Activated B cell treated with CpG ODN at 0.5 μM for 24 hours (primary cell): ENCODE measurements around the gene TMEM258. TPM values are rescaled to one million over a fixed set of nuclear protein-coding genes. Genes with fewer than 3 reads are reported as not detected.

Source experiments
- ATAC-seq: fragments of 200-7000 bp; cut with Tn5 transposase; one replicate; pipeline ENCODE4 v1.10.0; 2021; ENCODE audit warnings: low read depth, mild to moderate bottlenecking, moderate library complexity
- CTCF ChIA-PET: fragments of 350-600 bp; sonication (Branson Sonifier 250); formaldehyde crosslinking; loops from one replicate; lab custom pipeline; 2021; ENCODE audit warnings: antibody characterized with exemption; lab: Charles Lee
- POLR2A ChIA-PET: fragments of 350-600 bp; sonication (Branson Sonifier 250); formaldehyde crosslinking; loops from one replicate; lab custom pipeline; 2021; ENCODE audit warnings: antibody characterized with exemption; lab: Charles Lee
- DNase-seq: peaks from one replicate; pipeline ENCODE4 v3.0.0; 2022
- H3K27ac Mint-ChIP-seq: one replicate; pipeline ENCODE4 v1.8.0; 2020; ENCODE audit warnings: mixed read lengths
- H3K27me3 Mint-ChIP-seq: one replicate; pipeline ENCODE4 v1.8.0; 2021; ENCODE audit warnings: mixed read lengths
- H3K36me3 Mint-ChIP-seq: one replicate; pipeline ENCODE4 v1.8.0; 2021; ENCODE audit warnings: low read depth, mixed read lengths
- H3K4me1 Mint-ChIP-seq: one replicate; pipeline ENCODE4 v1.8.0; 2021; ENCODE audit warnings: mixed read lengths
- H3K4me3 Mint-ChIP-seq: one replicate; pipeline ENCODE4 v1.8.0; 2020; ENCODE audit warnings: mild to moderate bottlenecking, mixed read lengths
- H3K9me3 Mint-ChIP-seq: one replicate; pipeline ENCODE4 v1.8.0; 2020; ENCODE audit warnings: mixed read lengths
- CTCF ChIP-seq: fragments of 200-600 bp; IDR thresholded peaks from one replicate; pipeline ENCODE4 v1.8.0; 2022; ENCODE audit warnings: antibody characterized with exemption, mild to moderate bottlenecking
- intact Hi-C: fragments of 100-400 bp; cut with micrococcal nuclease; formaldehyde crosslinking; loops from one replicate; pipeline ENCODE4 v1.15.1; 2024
- total RNA-seq: library from RNA; stranded (reverse); gene quantifications from 2 replicates; pipeline ENCODE4 v1.2.3, GENCODE V29; 2022

TMEM258 gene
- total RNA-seq, 1 donor from 2014 or later = 87.4 TPM

GRCh38 chr11:61827571-61828378, 35.4 kb upstream of the TMEM258 start, which contains the start of gene FADS2:
FADS2 (plus strand) TSS chr11:61828300; CDS start chr11:61828391, 91 bp downstream.
- TF ChIP-seq CTCF = no peak
- H3K27me3 Mint-ChIP-seq = peaks cover 8% of the 10 kb centered on the region
- intact Hi-C loops = loop anchor here (1.0 to 2.0 kb wide), 2 partner anchors 11 to 31 kb away; no protein-coding TSS in a partner anchor
- peak; percentile 64 for DNase-seq
- peaks cover 26% of the 10 kb centered on the region for H3K4me1 Mint-ChIP-seq
- ATAC-seq = peak; percentile 77
- no peaks in the 10 kb centered on the region for H3K36me3 Mint-ChIP-seq
- POLR2A ChIA-PET = interaction anchor here (0.6 to 3.7 kb wide), 9 partner anchors 9 to 140 kb away, joined by 3 to 61 read pairs (median 4); partner anchors contain the start of genes FADS1, FADS3 and FTH1
- H3K4me3 Mint-ChIP-seq = peak within 1 kb of the TSS; percentile 89
- H3K27ac Mint-ChIP-seq = peak within 1 kb of the TSS; percentile 86
- CTCF ChIA-PET = interaction anchor here (0.9 to 4.3 kb wide), 3 partner anchors 12 to 254 kb away, joined by 3 to 32 read pairs (median 4); partner anchors contain the start of gene FADS1
- H3K9me3 Mint-ChIP-seq = no peaks in the 10 kb centered on the region

GRCh38 chr11:61826930-61827570, 34.7 kb upstream of the TMEM258 start:
- DNase-seq (no peak), ATAC-seq (peak; percentile 43)

GRCh38 chr11:61820174-61820573, 27.8 kb upstream of the TMEM258 start:
- peaks cover 4% of the 10 kb centered on the region for H3K36me3 Mint-ChIP-seq
- ChIA-PET POLR2A (interaction anchor here (0.5 kb wide), 1 partner anchor 33 kb away, joined by 7 read pairs; no protein-coding TSS in a partner anchor), CTCF (no interaction called here)
- no peak overlapping the region for H3K27ac Mint-ChIP-seq
- H3K27me3 Mint-ChIP-seq = peaks cover 4% of the 10 kb centered on the region
- no peak for TF ChIP-seq CTCF
- intact Hi-C loops = no loop called here
- no peak overlapping the region for H3K4me3 Mint-ChIP-seq
- ATAC-seq (no peak), DNase-seq (no peak)
- peaks cover 11% of the 10 kb centered on the region for H3K4me1 Mint-ChIP-seq
- H3K9me3 Mint-ChIP-seq = no peaks in the 10 kb centered on the region

More at GRCh38 chr11:61826930-61827570, 34.7 kb upstream of the TMEM258 start:
- H3K36me3 Mint-ChIP-seq = no peaks in the 10 kb centered on the region
- intact Hi-C loops = loop anchor here (1.0 kb wide), 1 partner anchor 11 kb away; no protein-coding TSS in a partner anchor
- POLR2A ChIA-PET = interaction anchor here (0.6 to 3.7 kb wide), 4 partner anchors 10 to 70 kb away, joined by 3 to 61 read pairs (median 5); partner anchors contain the start of gene FADS1
- peak overlapping the region; percentile 89 for H3K4me3 Mint-ChIP-seq
- H3K9me3 Mint-ChIP-seq = no peaks in the 10 kb centered on the region
- H3K27ac Mint-ChIP-seq = peak overlapping the region; percentile 86
- no peak for TF ChIP-seq CTCF
- CTCF ChIA-PET = interaction anchor here (0.9 to 4.3 kb wide), 3 partner anchors 11 to 254 kb away, joined by 3 to 32 read pairs (median 4); partner anchors contain the start of gene FADS1
- H3K4me1 Mint-ChIP-seq = peaks cover 26% of the 10 kb centered on the region
- peaks cover 8% of the 10 kb centered on the region for H3K27me3 Mint-ChIP-seq

- peaks cover 16% of the 10 kb centered on the region for H3K4me1 Mint-ChIP-seq
- H3K4me3 Mint-ChIP-seq = peak overlapping the region; percentile 81
- no peaks in the 10 kb centered on the region for H3K9me3 Mint-ChIP-seq
- DNase-seq = no peak
- ATAC-seq = no peak
- peaks cover 4% of the 10 kb centered on the region for H3K27me3 Mint-ChIP-seq
- no peak overlapping the region for H3K27ac Mint-ChIP-seq
- H3K36me3 Mint-ChIP-seq = peaks cover 4% of the 10 kb centered on the region
- CTCF ChIA-PET = interaction anchor here (1.0 to 4.5 kb wide), 3 partner anchors 11 to 290 kb away, joined by 5 to 32 read pairs (median 13); partner anchors contain the start of gene FADS2
- TF ChIP-seq CTCF = no peak
- POLR2A ChIA-PET = interaction anchor here (1.0 to 4.0 kb wide), 6 partner anchors 10 to 149 kb away, joined by 3 to 61 read pairs (median 22); partner anchors contain the start of genes FADS2, FADS3 and FTH1
- intact Hi-C loops = loop anchor here (2.0 to 10.0 kb wide), 4 partner anchors 75 to 233 kb away; partner anchors contain the start of genes FADS3 and SYT7
Observed at GRCh38 chr11:61817471-61818202, 25.2 kb upstream of the TMEM258 start.
